ENCODE measurements around the gene ROBO1. TPM values are rescaled to one million over a fixed set of nuclear protein-coding genes. Genes with fewer than 3 reads are reported as not detected.
"Not testable (repeated sequence)": the region's sequence is repeated elsewhere in the genome, so short reads cannot be mapped to it uniquely, and the experiment has no call there.

The ROBO1 gene
- total RNA-seq, 1 experiment from 2014 or later, result 32.2 TPM

DNA sequence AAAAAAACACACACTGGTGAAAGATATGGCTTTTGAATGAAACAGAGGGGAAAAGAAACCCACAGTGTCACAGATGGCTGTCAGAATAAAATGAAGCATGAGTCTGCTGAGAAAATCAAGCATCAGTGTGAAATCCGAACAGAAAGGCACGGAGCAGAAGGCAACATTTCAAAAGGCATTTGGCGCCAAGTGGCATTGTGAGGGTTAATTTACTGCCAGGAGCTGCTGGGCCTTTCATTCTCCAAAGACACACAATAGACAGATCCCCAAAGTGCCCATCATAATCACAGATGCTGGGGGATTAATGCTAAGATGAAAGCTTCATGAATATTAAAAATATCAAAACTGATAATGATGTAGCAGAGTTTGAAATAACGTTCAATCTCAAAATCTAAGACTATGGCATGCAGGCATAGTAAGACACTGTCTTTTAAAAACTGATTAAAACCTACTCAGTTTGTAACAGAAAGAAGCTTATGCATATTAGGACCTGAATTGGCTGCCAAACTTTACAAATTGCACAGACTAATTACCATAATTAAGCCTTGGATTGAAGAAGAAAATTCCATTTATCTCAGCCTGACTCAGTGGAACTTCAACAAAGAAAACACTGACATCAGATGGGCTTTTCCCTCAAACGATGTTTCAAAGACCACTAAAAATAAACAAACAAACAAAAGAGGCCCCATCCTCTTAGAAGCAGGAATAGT is 589.2 kb downstream of the ROBO1 start:
- CTCF ChIA-PET, result no interaction called here
- Mint-ChIP-seq H3K27me3 (ENCODE audit: insufficient read depth, unreplicated experiment) (peaks cover 69% of the 10 kb centered on the region), H3K27ac (ENCODE audit: low read depth, unreplicated experiment) (no peak overlapping the region), H3K4me1 (ENCODE audit: insufficient read depth, unreplicated experiment) (no peaks in the 10 kb centered on the region), H3K4me3 (ENCODE audit: unreplicated experiment) (no peak overlapping the region), H3K36me3 (ENCODE audit: insufficient read depth, unreplicated experiment) (no peaks in the 10 kb centered on the region), H3K9me3 (ENCODE audit: unreplicated experiment) (no peaks in the 10 kb centered on the region)
- no TSS peak for BruUV-seq (replicated peaks)
- TF ChIP-seq, protein P1, sequence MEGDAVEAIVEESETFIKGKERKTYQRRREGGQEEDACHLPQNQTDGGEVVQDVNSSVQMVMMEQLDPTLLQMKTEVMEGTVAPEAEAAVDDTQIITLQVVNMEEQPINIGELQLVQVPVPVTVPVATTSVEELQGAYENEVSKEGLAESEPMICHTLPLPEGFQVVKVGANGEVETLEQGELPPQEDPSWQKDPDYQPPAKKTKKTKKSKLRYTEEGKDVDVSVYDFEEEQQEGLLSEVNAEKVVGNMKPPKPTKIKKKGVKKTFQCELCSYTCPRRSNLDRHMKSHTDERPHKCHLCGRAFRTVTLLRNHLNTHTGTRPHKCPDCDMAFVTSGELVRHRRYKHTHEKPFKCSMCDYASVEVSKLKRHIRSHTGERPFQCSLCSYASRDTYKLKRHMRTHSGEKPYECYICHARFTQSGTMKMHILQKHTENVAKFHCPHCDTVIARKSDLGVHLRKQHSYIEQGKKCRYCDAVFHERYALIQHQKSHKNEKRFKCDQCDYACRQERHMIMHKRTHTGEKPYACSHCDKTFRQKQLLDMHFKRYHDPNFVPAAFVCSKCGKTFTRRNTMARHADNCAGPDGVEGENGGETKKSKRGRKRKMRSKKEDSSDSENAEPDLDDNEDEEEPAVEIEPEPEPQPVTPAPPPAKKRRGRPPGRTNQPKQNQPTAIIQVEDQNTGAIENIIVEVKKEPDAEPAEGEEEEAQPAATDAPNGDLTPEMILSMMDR (IDR thresholded peaks at IDR 0.05; ENCODE audit: unreplicated experiment), result no peak
- intact Hi-C loops (cut with micrococcal nuclease), result no loop called here
- POLR2A ChIA-PET, result no interaction called here
- no peak for DNase-seq (ENCODE audit: unreplicated experiment)

DNA sequence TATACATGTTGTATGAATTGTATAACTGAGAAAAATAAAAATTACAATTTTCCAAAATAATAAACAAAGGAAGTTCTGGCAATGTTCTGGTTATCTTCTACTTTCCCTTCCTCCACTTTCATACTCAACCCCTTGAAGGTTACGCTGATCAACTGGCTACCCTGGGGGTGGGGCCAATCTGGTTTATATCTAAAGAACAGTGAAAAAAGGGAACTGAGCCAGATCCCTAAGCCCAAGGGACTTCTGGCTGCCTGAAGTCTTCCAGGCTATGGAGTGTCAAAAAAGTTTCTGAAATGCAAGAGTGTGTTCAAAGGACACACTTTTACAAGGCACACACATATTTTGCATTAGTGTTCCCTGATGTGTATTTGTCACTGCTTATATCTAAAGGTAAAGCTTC is 591.9 kb downstream of the ROBO1 start:
- H3K27ac Mint-ChIP-seq (ENCODE audit: low read depth, unreplicated experiment), result no peak overlapping the region

DNA sequence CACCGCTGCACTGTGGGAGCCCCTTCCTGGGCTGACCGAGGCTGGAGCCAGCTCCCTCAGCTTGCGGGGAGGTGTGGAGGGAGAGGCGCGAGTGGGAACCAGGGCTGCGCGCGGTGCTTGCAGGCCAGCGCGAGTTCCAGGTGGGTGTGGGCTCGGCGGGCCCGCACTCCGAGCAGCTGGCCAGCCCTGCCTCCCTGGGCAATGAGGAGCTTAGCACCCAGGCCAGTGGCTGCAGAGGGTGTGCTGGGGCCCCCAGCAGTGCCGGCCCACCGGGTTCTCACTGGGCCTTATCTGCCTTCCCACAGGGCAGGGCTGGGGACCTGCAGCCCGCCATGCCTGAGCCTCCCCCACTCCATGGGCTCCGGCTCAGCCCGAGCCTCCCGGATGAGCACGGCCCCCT is 594.5 kb downstream of the ROBO1 start:
- POLR2A ChIA-PET, result not testable (repeated sequence)

More for the DNA sequence above, 591.9 kb downstream of the ROBO1 start:
- no TSS peak for BruUV-seq (replicated peaks)
- Mint-ChIP-seq H3K4me3 (ENCODE audit: unreplicated experiment) (no peak overlapping the region), H3K4me1 (ENCODE audit: insufficient read depth, unreplicated experiment) (no peaks in the 10 kb centered on the region), H3K27me3 (ENCODE audit: insufficient read depth, unreplicated experiment) (peaks cover 41% of the 10 kb centered on the region), H3K36me3 (ENCODE audit: insufficient read depth, unreplicated experiment) (no peaks in the 10 kb centered on the region), H3K9me3 (ENCODE audit: unreplicated experiment) (no peaks in the 10 kb centered on the region)
- TF ChIP-seq, protein P1 (IDR thresholded peaks at IDR 0.05; ENCODE audit: unreplicated experiment), result no peak
- CTCF ChIA-PET, result interaction anchor here (0.7 kb wide), 1 partner anchor 93 kb away, joined by 3 read pairs; no protein-coding TSS in a partner anchor
- no peak for DNase-seq (ENCODE audit: unreplicated experiment)
- POLR2A ChIA-PET, result no interaction called here
- intact Hi-C loops (cut with micrococcal nuclease), result no loop called here

DNA sequence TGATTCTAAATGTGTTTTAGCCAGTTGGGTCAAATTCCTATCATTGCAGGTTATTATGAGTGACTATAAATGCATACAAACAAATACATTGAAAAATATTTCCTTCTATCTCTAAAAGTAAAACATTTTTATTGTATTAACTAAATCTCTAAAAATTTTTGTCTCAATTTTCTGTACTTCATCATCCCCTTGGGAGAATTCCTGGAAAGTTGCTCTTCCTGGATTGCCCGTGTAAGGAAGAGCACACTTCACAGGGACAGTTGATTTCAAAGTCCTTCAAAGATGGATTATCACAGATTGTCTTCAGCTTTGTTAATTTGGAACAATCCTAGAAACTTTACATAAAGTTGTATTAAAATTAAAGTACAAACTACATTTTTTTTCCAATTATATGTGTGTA is 595.6 kb downstream of the ROBO1 start:
- POLR2A ChIA-PET, result no interaction called here
- Mint-ChIP-seq H3K4me1 (ENCODE audit: insufficient read depth, unreplicated experiment) (peaks cover 10% of the 10 kb centered on the region), H3K27ac (ENCODE audit: low read depth, unreplicated experiment) (no peak overlapping the region), H3K36me3 (ENCODE audit: insufficient read depth, unreplicated experiment) (no peaks in the 10 kb centered on the region), H3K9me3 (ENCODE audit: unreplicated experiment) (no peaks in the 10 kb centered on the region), H3K27me3 (ENCODE audit: insufficient read depth, unreplicated experiment) (peaks cover 5% of the 10 kb centered on the region), H3K4me3 (ENCODE audit: unreplicated experiment) (no peak overlapping the region)
- TF ChIP-seq, protein P1 (IDR thresholded peaks at IDR 0.05; ENCODE audit: unreplicated experiment), result no peak
- CTCF ChIA-PET, result interaction anchor here (0.6 kb wide), 2 partner anchors 12 to 1718 kb away, joined by 3 to 4 read pairs; no protein-coding TSS in a partner anchor
- BruUV-seq (replicated peaks), result no TSS peak
- no peak for DNase-seq (ENCODE audit: unreplicated experiment)
- intact Hi-C loops (cut with micrococcal nuclease), result no loop called here

More for the DNA sequence above, 594.5 kb downstream of the ROBO1 start:
- DNase-seq (ENCODE audit: unreplicated experiment); BruUV-seq (replicated peaks); H3K9me3 Mint-ChIP-seq (ENCODE audit: unreplicated experiment); intact Hi-C loops (cut with micrococcal nuclease); CTCF ChIA-PET; H3K4me3 Mint-ChIP-seq (ENCODE audit: unreplicated experiment); H3K4me1 Mint-ChIP-seq (ENCODE audit: insufficient read depth, unreplicated experiment); H3K27ac Mint-ChIP-seq (ENCODE audit: low read depth, unreplicated experiment); H3K36me3 Mint-ChIP-seq (ENCODE audit: insufficient read depth, unreplicated experiment): not testable (repeated sequence)
- H3K27me3 Mint-ChIP-seq (ENCODE audit: insufficient read depth, unreplicated experiment), result peaks cover 15% of the 10 kb centered on the region

Data from MCF 10A (cell line).